Measurements from ENCODE around the gene PSMB7.

DNA sequence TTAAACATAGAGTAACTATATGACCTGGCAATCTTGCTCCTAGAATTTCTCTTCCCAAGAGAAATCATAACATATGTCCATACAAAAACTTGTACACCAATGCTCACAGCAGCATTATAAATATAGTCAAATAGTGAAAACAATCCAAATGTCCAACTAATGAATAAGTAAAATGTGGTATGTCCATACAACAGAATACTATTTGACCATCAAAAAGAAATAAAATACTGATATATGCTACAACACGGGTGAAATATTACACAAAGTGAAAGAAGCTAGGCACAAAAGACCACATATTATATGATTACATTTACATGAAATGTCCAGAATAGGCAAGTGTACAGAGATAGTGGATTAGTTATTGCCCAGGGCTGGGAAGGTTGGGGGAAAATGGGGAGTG lies 41.4 kb downstream of the PSMB7 start:
- TF ChIP-seq CTCF (IDR thresholded peaks at IDR 0.05; ENCODE audit: insufficient read depth, low read depth, low read length) (no peak), EZH2 (IDR thresholded peaks at IDR 0.05; ENCODE audit: insufficient read depth, low read length) (no peak)
